H1 (cell line): ENCODE results near the gene IQCH. TPM values are rescaled to one million over a fixed set of nuclear protein-coding genes. Genes with fewer than 3 reads are reported as not detected.

Experiments
- CTCF ChIA-PET: fragments of 300-600 bp; sonication (Branson Sonifier 250); formaldehyde crosslinking; loops from one replicate; lab custom pipeline; 2021; ENCODE audit not compliant: partially characterized antibody; lab: Charles Lee
- POLR2A ChIA-PET: fragments of 300-600 bp; sonication (Branson Sonifier 250); formaldehyde crosslinking; loops from one replicate; lab custom pipeline; 2021; ENCODE audit warnings: inconsistent platforms; ENCODE audit not compliant: partially characterized antibody; lab: Charles Lee
- DNase-seq, 2 experiments: peaks; one replicate each; pipeline versions ENCODE4 v3.0.0 to v3.0.0-alpha.2; 2010 to 2022; ENCODE audit warnings: low spot score in 2 of 2, low read depth in 1 of 2, mixed read lengths in 1 of 2
- FAIRE-seq: peaks from 2 replicates; lab custom pipeline; 2011; peaks lifted over from hg19 to GRCh38; lab: Jason Lieb, UNC
- H2AFZ ChIP-seq: 2 replicates; pipeline ENCODE4 v1.8.1; 2012; ENCODE audit warnings: low read length, inconsistent platforms
- H2AK5ac ChIP-seq: 2 replicates; pipeline ENCODE4 v1.6.1; 2013; ENCODE audit warnings: low read depth, low read length
- H2BK120ac ChIP-seq: replicated peaks from 2 replicates; pipeline ENCODE3; 2013; ENCODE audit warnings: low read depth, low read length, inconsistent platforms
- H2BK12ac ChIP-seq: 2 replicates; pipeline ENCODE4 v1.6.1; 2013; ENCODE audit warnings: low read depth, low read length
- H2BK15ac ChIP-seq: 2 replicates; pipeline ENCODE4 v1.6.1; 2013; ENCODE audit warnings: low read length
- H2BK20ac ChIP-seq: 2 replicates; pipeline ENCODE4 v1.6.1; 2013; ENCODE audit warnings: low read length
- H2BK5ac ChIP-seq: 2 replicates; pipeline ENCODE4 v1.6.1; 2013; ENCODE audit warnings: low read depth, low read length
- H3K14ac ChIP-seq: 2 replicates; pipeline ENCODE4 v1.6.1; 2013; ENCODE audit warnings: inconsistent platforms; ENCODE audit not compliant: insufficient read length
- H3K18ac ChIP-seq: 2 replicates; pipeline ENCODE4 v1.6.1; 2013; ENCODE audit warnings: low read length; ENCODE audit errors: extremely low read depth
- H3K23ac ChIP-seq: 2 replicates; pipeline ENCODE4 v1.6.1; 2013; ENCODE audit warnings: inconsistent platforms; ENCODE audit not compliant: insufficient read length
- H3K23me2 ChIP-seq: 2 replicates; pipeline ENCODE4 v1.6.1; 2013; ENCODE audit warnings: low read depth, low read length
- H3K27ac ChIP-seq: 2 replicates; pipeline ENCODE4 v1.6.1; 2011; ENCODE audit warnings: low read depth, low read length, inconsistent platforms
- H3K27me3 ChIP-seq, 4 experiments: replicated peaks in 1 of 4; 1 replicate in 1 of 4; 2 replicates in 3 of 4; pipeline versions ENCODE4 v1.6.1 to v1.8.1; 2011 to 2013; ENCODE audit warnings: low read length in 3 of 4, mild to moderate bottlenecking in 3 of 4, inconsistent platforms in 2 of 4, mixed read lengths in 2 of 4, moderate library complexity in 1 of 4; ENCODE audit not compliant: control insufficient read depth in 3 of 4, insufficient read depth in 3 of 4; ENCODE audit errors: extremely low read depth in 1 of 4
- H3K36me3 ChIP-seq, 4 experiments: 2 replicates each; pipeline versions ENCODE4 v1.6.1 to v1.8.1; 2011 to 2013; ENCODE audit warnings: mild to moderate bottlenecking in 4 of 4, low read length in 3 of 4, moderate library complexity in 2 of 4, control low read depth in 1 of 4, inconsistent platforms in 1 of 4; ENCODE audit not compliant: insufficient read depth in 4 of 4, control insufficient read depth in 2 of 4
- H3K4ac ChIP-seq: replicated peaks from 2 replicates; pipeline ENCODE3; 2013; ENCODE audit warnings: low read length, low read depth, mixed read lengths, inconsistent platforms; ENCODE audit not compliant: insufficient read length
- H3K4me1 ChIP-seq, 4 experiments: replicated peaks in 1 of 4; 1 replicate in 1 of 4; 2 replicates in 3 of 4; pipeline versions ENCODE4 v1.6.1 to v1.8.1; 2011 to 2013; ENCODE audit warnings: low read length in 3 of 4, inconsistent platforms in 2 of 4, mixed read lengths in 1 of 4; ENCODE audit not compliant: insufficient read depth in 4 of 4, control insufficient read depth in 3 of 4
- H3K4me2 ChIP-seq, 2 experiments: 2 replicates each; pipeline versions ENCODE4 v1.6.1 to v1.8.1; 2011 to 2013; ENCODE audit warnings: low read depth in 2 of 2, low read length in 2 of 2, control low read depth in 1 of 2, inconsistent platforms in 1 of 2, mild to moderate bottlenecking in 1 of 2; ENCODE audit not compliant: insufficient read depth in 1 of 2
- H3K4me3 ChIP-seq, 4 experiments: fragments of 200-600, 300-600 bp in 1 of 4; sonication (generic), shearing (Covaris generic), sonication (Bioruptor Twin) in 1 of 4; 2 replicates each; pipeline versions ENCODE4 v1.5.1 to v1.8.1; 2011 to 2016; ENCODE audit warnings: low read length in 4 of 4, low read depth in 3 of 4, control low read depth in 2 of 4, inconsistent platforms in 2 of 4, mild to moderate bottlenecking in 2 of 4, mixed read lengths in 1 of 4, moderate library complexity in 1 of 4; ENCODE audit not compliant: insufficient read depth in 2 of 4; ENCODE audit errors: extremely low read depth in 1 of 4
- H3K56ac ChIP-seq: replicated peaks from 2 replicates; pipeline ENCODE3; 2013; ENCODE audit warnings: low read depth, mild to moderate bottlenecking, mixed read lengths, low read length, inconsistent platforms; ENCODE audit not compliant: insufficient read length
- H3K79me1 ChIP-seq: 2 replicates; pipeline ENCODE4 v1.6.1; 2013; ENCODE audit warnings: low read depth, low read length, control low read depth
- H3K79me2 ChIP-seq, 2 experiments: 2 replicates each; pipeline versions ENCODE4 v1.6.1 to v1.8.1; 2012 to 2013; ENCODE audit warnings: low read length in 2 of 2, mild to moderate bottlenecking in 2 of 2, inconsistent platforms in 1 of 2; ENCODE audit not compliant: insufficient read depth in 2 of 2, control insufficient read depth in 1 of 2
- H3K9ac ChIP-seq, 4 experiments: replicated peaks in 1 of 4; 1 replicate in 1 of 4; 2 replicates in 3 of 4; pipeline versions ENCODE4 v1.6.1 to v1.8.1; 2011 to 2013; ENCODE audit warnings: low read depth in 3 of 4, low read length in 3 of 4, control low read depth in 2 of 4, mild to moderate bottlenecking in 2 of 4, moderate library complexity in 2 of 4, inconsistent platforms in 1 of 4; ENCODE audit errors: extremely low read depth in 1 of 4
- H3K9me3 ChIP-seq, 2 experiments: 2 replicates each; pipeline versions ENCODE4 v1.6.1 to v1.8.1; 2012 to 2013; ENCODE audit warnings: mild to moderate bottlenecking in 2 of 2, moderate library complexity in 2 of 2, control low read depth in 1 of 2, inconsistent platforms in 1 of 2, low read depth in 1 of 2, low read length in 1 of 2, mixed read lengths in 1 of 2; ENCODE audit not compliant: insufficient read depth in 2 of 2
- H4K20me1 ChIP-seq, 2 experiments: replicated peaks in 1 of 2; 2 replicates each; pipeline versions ENCODE3 to v1.8.1; 2011 to 2013; ENCODE audit warnings: inconsistent platforms in 2 of 2, low read length in 2 of 2, mild to moderate bottlenecking in 1 of 2; ENCODE audit not compliant: insufficient read depth in 2 of 2, control insufficient read depth in 1 of 2
- H4K5ac ChIP-seq: 2 replicates; pipeline ENCODE4 v1.6.1; 2013; ENCODE audit warnings: low read length, low read depth, mixed read lengths, inconsistent platforms; ENCODE audit not compliant: insufficient read length
- H4K8ac ChIP-seq: 2 replicates; pipeline ENCODE4 v1.8.0; 2013; ENCODE audit warnings: mild to moderate bottlenecking, moderate library complexity, low read length, inconsistent platforms; ENCODE audit not compliant: insufficient read depth; ENCODE audit errors: extremely low read depth
- H4K91ac ChIP-seq: replicated peaks from 2 replicates; pipeline ENCODE3; 2013; ENCODE audit warnings: low read length, mixed read lengths, inconsistent platforms; ENCODE audit not compliant: insufficient read length
- BACH1 ChIP-seq: IDR thresholded peaks from 2 replicates; pipeline ENCODE4 v1.6.1; 2012; ENCODE audit warnings: low read length, improper control_type of control experiment
- BCL11A ChIP-seq, 2 experiments: IDR thresholded peaks; one replicate each; pipeline ENCODE4 v1.6.1; 2011; ENCODE audit warnings: low read depth in 2 of 2, low read length in 2 of 2, mild to moderate bottlenecking in 2 of 2
- CBX5 ChIP-seq: fragments of 300-800, 300-1000 bp; sonication (generic); IDR thresholded peaks from 2 replicates; pipeline ENCODE4 v1.7.1; 2016; ENCODE audit warnings: antibody characterized with exemption, low read length, low read depth
- CEBPB ChIP-seq: IDR thresholded peaks from 2 replicates; pipeline ENCODE4 v1.6.1; 2012; ENCODE audit warnings: low read depth, low read length
- EZH2 ChIP-seq: fragments of 200-600 bp; sonication (generic); IDR thresholded peaks from 2 replicates; pipeline ENCODE4 v1.7.1; 2012; ENCODE audit warnings: low read depth, mild to moderate bottlenecking, moderate library complexity, low read length, inconsistent platforms; ENCODE audit not compliant: severe bottlenecking
- GTF2F1 ChIP-seq: IDR thresholded peaks from 2 replicates; pipeline ENCODE4 v1.6.1; 2012; ENCODE audit warnings: low read depth, low read length, improper control_type of control experiment, borderline replicate concordance
- JUND ChIP-seq: IDR thresholded peaks from 2 replicates; pipeline ENCODE4 v1.6.1; 2011; ENCODE audit warnings: mild to moderate bottlenecking, improper control_type of control experiment, low read length
- KDM5A ChIP-seq: fragments of 200-600 bp; IDR thresholded peaks from 2 replicates; pipeline ENCODE4 v1.7.1; 2012; ENCODE audit warnings: mild to moderate bottlenecking, low read length, inconsistent platforms, mixed read lengths
- MAX ChIP-seq: IDR thresholded peaks from 2 replicates; pipeline ENCODE4 v1.6.1; 2012; ENCODE audit warnings: inconsistent platforms
- NRF1 ChIP-seq: IDR thresholded peaks from 2 replicates; pipeline ENCODE4 v1.6.1; 2011; ENCODE audit warnings: mild to moderate bottlenecking, low read depth, low read length, improper control_type of control experiment
- POLR2AphosphoS5 ChIP-seq: IDR thresholded peaks from 2 replicates; pipeline ENCODE4 v1.6.1; 2011; ENCODE audit warnings: low read depth, low read length
- RBBP5 ChIP-seq: IDR thresholded peaks from 2 replicates; pipeline ENCODE4 v1.7.1; 2012; ENCODE audit warnings: low read depth, mild to moderate bottlenecking, inconsistent platforms, low read length, moderate library complexity, borderline replicate concordance
- TAF7 ChIP-seq: optimal IDR thresholded peaks from 2 replicates; pipeline ENCODE3; 2011; ENCODE audit warnings: low read depth, mild to moderate bottlenecking, inconsistent platforms, low read length, moderate library complexity, borderline replicate concordance
- TCF12 ChIP-seq: IDR thresholded peaks from 2 replicates; pipeline ENCODE4 v1.6.1; 2011; ENCODE audit warnings: low read depth, mild to moderate bottlenecking, low read length
- TEAD4 ChIP-seq: IDR thresholded peaks from 2 replicates; pipeline ENCODE4 v1.6.1; 2012; ENCODE audit warnings: low read depth, low read length, inconsistent platforms, mixed read lengths
- WGBS, 2 experiments: shearing (Covaris generic) in 1 of 2; methylation state at CpG; one replicate each; pipeline versions ENCODE4 v1.1.6 to v1.1.7; 2013 to 2015; ENCODE audit warnings: low lambda C conversion rate in 2 of 2, mixed read lengths in 2 of 2, inconsistent platforms in 1 of 2, low coverage in 1 of 2, missing lambda C conversion rate in 1 of 2; ENCODE audit not compliant: insufficient replicate concordance in 2 of 2, insufficient coverage in 1 of 2, insufficient read length in 1 of 2; ENCODE audit errors: extremely low coverage in 1 of 2, missing lambda C conversion rate in 1 of 2; 5-methylcytosine and 5-hydroxymethylcytosine counted together
- polyA plus RNA-seq, 7 experiments: library from polyadenylated mRNA; depleted of rRNA in 3 of 7; stranded (reverse) in 5 of 7; unstranded in 2 of 7; fragments of >200 nt in 5 of 7; fragments of 200-250 nt in 2 of 7; gene quantifications; 1 replicate in 5 of 7; 2 replicates in 1 of 7; 4 replicates in 1 of 7; pipeline versions ENCODE4 v1.2.1 to v1.2.3, GENCODE V29; 2011 to 2013; ENCODE audit warnings: missing spikeins in 2 of 7, mixed read lengths in 2 of 7
- total RNA-seq: library from RNA; stranded (reverse); fragmentation: NEBNext Ultra II Directional; extraction: Animal tissue kit (Norgen Biotek cat#: 25700); gene quantifications from 2 replicates; pipeline ENCODE4 v1.2.1, GENCODE V29; 2021

Gene IQCH
- total and polyA plus RNA-seq, 2 of the 8 experiments (the other 6 are each of a cell fraction or from before 2014, with no cell fraction given) = 0.60 to 1.9 TPM

- Histone ChIP-seq H2BK12ac (no peak overlapping the region), H4K91ac (no peak overlapping the region), H3K18ac (no peak overlapping the region), H4K20me1 (no peaks in the 10 kb centered on the region), H2BK20ac (no peak overlapping the region), H3K27ac (no peak overlapping the region), H3K56ac (no peak overlapping the region), H3K79me2 (no peaks in the 10 kb centered on the region), H2AFZ (no peak overlapping the region), H2BK15ac (no peak overlapping the region), H3K23ac (no peak overlapping the region), H3K9me3 (no peaks in the 10 kb centered on the region), H2BK120ac (no peak overlapping the region), H2BK5ac (no peak overlapping the region), H3K27me3 (no peaks in the 10 kb centered on the region; a peak in 1 of 7 replicates), H4K8ac (no peak overlapping the region), H3K9ac (no peak overlapping the region), H3K4me2 (no peak overlapping the region), H4K5ac (no peak overlapping the region), H3K36me3 (peaks cover 0 to 4% (median 2%) of the 10 kb centered on the region in 4 experiments; a peak in 2 of 8 replicates), H3K79me1 (peaks cover 2% of the 10 kb centered on the region; the same call in 1 of the 2 replicates), H2AK5ac (no peak overlapping the region), H3K23me2 (peaks cover 11% of the 10 kb centered on the region; the same call in 1 of the 2 replicates), H3K4me3 (no peak overlapping the region), H3K14ac (no peak overlapping the region), H3K4ac (no peak overlapping the region), H3K4me1 (peaks cover 3 to 18% (median 6%) of the 10 kb centered on the region in 4 experiments)
- DNase-seq = no peak
- 83% methylated on average over 3 of the region's 3 CpGs; no CpG with 5 or more reads in 1 of the 2 experiments for WGBS, 2 experiments
- ChIA-PET POLR2A (no interaction called here), CTCF (no interaction called here)
- no peak for FAIRE-seq
- no peak for TF ChIP-seq NRF1
- TF ChIP-seq POLR2AphosphoS5 = no peak
- no peak for TF ChIP-seq GTF2F1
- no peak for TF ChIP-seq KDM5A
- no peak for TF ChIP-seq EZH2
- TF ChIP-seq BCL11A (IDR thresholded peaks at IDR 0.05; ENCODE audit: low read depth in 2 of 2, low read length in 2 of 2) = no peak
- no peak for TF ChIP-seq TAF7
- TF ChIP-seq CEBPB = no peak
- TF ChIP-seq RBBP5 = no peak
- TF ChIP-seq CBX5 = no peak
- no peak for TF ChIP-seq TCF12
- TF ChIP-seq MAX = no peak
- TF ChIP-seq JUND = no peak
- TF ChIP-seq BACH1 = no peak
- no peak for TF ChIP-seq TEAD4
These were observed 291.3 kb downstream of the IQCH start for GRCh38 chr15:67545864-67546263.
